Heart left ventricle (tissue), 16 donors: ENCODE data around the gene RYK. TPM values are rescaled to one million over a fixed set of nuclear protein-coding genes. Genes with fewer than 3 reads are reported as not detected.

Experiments used
- ATAC-seq, 4 donors: fragments of 200-7000 bp; cut with Tn5 transposase; one replicate each; pipeline ENCODE4 v1.9.1; 2020 to 2022; ENCODE audit warnings: moderate library complexity in 4 of 4, mild to moderate bottlenecking in 3 of 4, moderate number of reproducible peaks in 1 of 4
- DNase-seq, 5 donors: peaks; one replicate each; pipeline ENCODE4 v3.0.0-alpha.2; 2020
- H3K27ac ChIP-seq, 12 donors: fragments of 200-600 bp; sonication (generic) in 4 of 12; one replicate each; pipeline versions ENCODE4 v1.5.0 to v1.8.0; 2016 to 2022; ENCODE audit warnings: mild to moderate bottlenecking in 2 of 12
- H3K27me3 ChIP-seq, 9 donors: fragments of 200-600 bp; sonication (generic) in 2 of 9; one replicate each; pipeline versions ENCODE4 v1.5.1 to v1.8.0; 2016 to 2022; ENCODE audit warnings: mild to moderate bottlenecking in 3 of 9
- H3K36me3 ChIP-seq, 9 donors: fragments of 200-600 bp; sonication (generic) in 2 of 9; one replicate each; pipeline versions ENCODE4 v1.5.0 to v1.8.0; 2018 to 2022; ENCODE audit warnings: mild to moderate bottlenecking in 2 of 9
- H3K4me1 ChIP-seq, 12 donors: fragments of 200-600 bp; sonication (generic) in 4 of 12; one replicate each; pipeline versions ENCODE4 v1.5.0 to v1.8.0; 2016 to 2022; ENCODE audit warnings: mild to moderate bottlenecking in 3 of 12
- H3K4me3 ChIP-seq, 12 donors: fragments of 200-600 bp; sonication (generic) in 4 of 12; one replicate each; pipeline versions ENCODE4 v1.5.0 to v1.8.0; 2017 to 2022; ENCODE audit warnings: mild to moderate bottlenecking in 9 of 12, moderate library complexity in 4 of 12
- H3K9me3 ChIP-seq, 12 donors: fragments of 200-600 bp; sonication (generic) in 4 of 12; one replicate each; pipeline versions ENCODE4 v1.5.0 to v1.8.0; 2016 to 2022; ENCODE audit warnings: mild to moderate bottlenecking in 1 of 12
- CTCF ChIP-seq, 12 donors: fragments of 200-600 bp; sonication (generic) in 4 of 12; IDR thresholded peaks; one replicate each; pipeline versions ENCODE4 v1.5.0 to v1.8.0; 2018 to 2022; ENCODE audit warnings: antibody characterized with exemption in 12 of 12, mild to moderate bottlenecking in 5 of 12
- POLR2A ChIP-seq, 2 donors: fragments of 450-650 bp; IDR thresholded peaks; one replicate each; pipeline ENCODE4 v1.6.1; 2017; ENCODE audit warnings: antibody characterized with exemption in 2 of 2, mild to moderate bottlenecking in 2 of 2, moderate library complexity in 2 of 2
- WGBS, 4 donors: extraction: QIAGEN DNeasy Blood & Tissue Kit in 2 of 4; methylation state at CpG; one replicate each; pipeline versions ENCODE4 v1.1.5 to v1.1.7; 2013 to 2018; 5-methylcytosine and 5-hydroxymethylcytosine counted together
- intact Hi-C, 10 donors: fragments of 100-400 bp; cut with DNase I; formaldehyde crosslinking; loops; one replicate each; pipeline versions ENCODE4 v1.11.1 to v1.14.2; 2022
- polyA plus RNA-seq, 2 donors: library from polyadenylated mRNA; stranded (reverse); fragments of 200-250 nt; gene quantifications; one replicate each; pipeline ENCODE4 v1.2.3, GENCODE V29; 2013
- total RNA-seq, 9 donors: library from RNA; depleted of rRNA in 2 of 9; stranded (reverse); fragments of >200 nt in 2 of 9; fragmentation: NEBNext Ultra II Directional in 3 of 9; extraction: Animal tissue kit (Norgen Biotek cat#: 25700) in 3 of 9; gene quantifications; one replicate each; pipeline versions ENCODE4 v1.1.0 to v1.2.4, GENCODE V29; 2016 to 2023
- donor health status: ischemic (EF 13 %, LVEDD 7.1; RV severe dilation, severe dysfunction).
- donor health status: healthy with polysubstance abuse.
- donor health status: DM: no; HTN: yes; CAD: no.
- donor health status: DM: no; HTN: no; CAD: no.
- donor health status: ischemic (EF 25% LVEDD 6.9; RV normal size, moderate dysfunction).
- donor health status: ischemic (EF 25% LVEDD 5.7; RV mildly dilated, moderate dysfunction).
- donor health status: healthy.
- donor health status: DM: yes; HTN: yes; CAD: no.
- donor health status: ischemic (EF 35%, LVEDD 5.7; RV mildly dilated, moderate dysfunction).
- donor health status: nonischemic (EF 11% LVEDD 7.7; RV severe dilation, severe dysfunction).
- donor health status: DM: yes; HTN: yes; CAD: no.
- donor health status: PGD.
- donor health status: ischemic (EF 29% LVEDD 5.4; RV normal size, mild dysfunction).
- donor health status: nonischemic (EF 23%, LVEDD 6.1; RV moderate dilation, normal function).

The RYK gene
- total and polyA plus RNA-seq, 11 donors, result 17.3 to 43.7 (median 37.7) TPM

GRCh38 chr3:134148534-134148933 lies 102.1 kb downstream of the RYK start:
- ATAC-seq (no peak), DNase-seq (no peak)
- Histone ChIP-seq H3K27me3 (no peaks in the 10 kb centered on the region), H3K4me1 (peaks cover 0 to 38% (median 10%) of the 10 kb centered on the region in 12 donors), H3K9me3 (no peaks in the 10 kb centered on the region), H3K27ac (no peak overlapping the region), H3K4me3 (no peak overlapping the region), H3K36me3 (peaks cover 0 to 25% (median 12%) of the 10 kb centered on the region in 9 donors)
- TF ChIP-seq POLR2A (IDR thresholded peaks at IDR 0.05) (no peak), CTCF (IDR thresholded peaks at IDR 0.05) (no peak)
- 95 to 100% (median 97%) methylated on average over 3 of the region's 3 CpGs for WGBS, 4 donors
- intact Hi-C loops, result no loop called here

GRCh38 chr3:134147411-134147810 lies 103.2 kb downstream of the RYK start:
- no peaks in the 10 kb centered on the region for H3K27me3 ChIP-seq
- H3K36me3 ChIP-seq, result peaks cover 0 to 14% (median 3%) of the 10 kb centered on the region in 9 donors
- intact Hi-C loops, result no loop called here
- ATAC-seq (no peak), DNase-seq (no peak)
- H3K4me1 ChIP-seq, result peaks cover 0 to 38% (median 11%) of the 10 kb centered on the region in 12 donors
- H3K9me3 ChIP-seq, result no peaks in the 10 kb centered on the region
- TF ChIP-seq POLR2A (IDR thresholded peaks at IDR 0.05) (no peak), CTCF (IDR thresholded peaks at IDR 0.05) (no peak)
- no peak overlapping the region for H3K27ac ChIP-seq
- WGBS, 4 donors, result 67 to 82% (median 79%) methylated on average over 3 of the region's 3 CpGs
- no peak overlapping the region for H3K4me3 ChIP-seq

GRCh38 chr3:134146666-134147065 lies 104.0 kb downstream of the RYK start:
- Histone ChIP-seq H3K36me3 (peaks cover 0 to 7% (median 0%) of the 10 kb centered on the region in 9 donors), H3K9me3 (peaks cover 0 to 4% (median 0%) of the 10 kb centered on the region in 12 donors), H3K4me3 (no peak overlapping the region), H3K4me1 (peaks cover 0 to 38% (median 11%) of the 10 kb centered on the region in 12 donors), H3K27me3 (no peaks in the 10 kb centered on the region), H3K27ac (no peak overlapping the region)
- DNase-seq (no peak), ATAC-seq (peak in 1 of 4 donors; percentile 11)
- TF ChIP-seq CTCF (IDR thresholded peaks at IDR 0.05), result no peak
- no peak for TF ChIP-seq POLR2A (IDR thresholded peaks at IDR 0.05)
- intact Hi-C loops, result no loop called here

GRCh38 chr3:134145183-134145582 lies 105.5 kb downstream of the RYK start:
- no peak for TF ChIP-seq POLR2A (IDR thresholded peaks at IDR 0.05)
- peak in 1 of 12 donors; percentile 17 for TF ChIP-seq CTCF (IDR thresholded peaks at IDR 0.05)
- no peak for DNase-seq
- peaks cover 0 to 31% (median 11%) of the 10 kb centered on the region in 12 donors for H3K4me1 ChIP-seq
- ATAC-seq, result peak in 2 of 4 donors; percentile 9 to 21
- H3K9me3 ChIP-seq, result peaks cover 0 to 13% (median 0%) of the 10 kb centered on the region in 12 donors
- H3K27ac ChIP-seq, result peak overlapping the region in 2 of 12 donors; percentile 9 to 21
- no peak overlapping the region for H3K4me3 ChIP-seq
- intact Hi-C loops, result no loop called here
- WGBS, 4 donors, result 66 to 77% (median 71%) methylated on average over 3 of the region's 3 CpGs
- no peaks in the 10 kb centered on the region for H3K27me3 ChIP-seq
- peaks cover 0 to 3% (median 0%) of the 10 kb centered on the region in 9 donors for H3K36me3 ChIP-seq
